T-helper 2 cell treated with Interferon-gamma antibody and Interleukin-4, amounts not matched to agents 100 ng/mL and 5 ng/mL, for 36 hours (primary cell): ENCODE results near the gene ALDH6A1. TPM values are rescaled to one million over a fixed set of nuclear protein-coding genes. Genes with fewer than 3 reads are reported as not detected.
"Not testable (repeated sequence)": the region's sequence is repeated elsewhere in the genome, so short reads cannot be mapped to it uniquely, and the experiment has no call there.

Source experiments
- intact Hi-C: fragments of 100-400 bp; cut with micrococcal nuclease; formaldehyde crosslinking; loops from one replicate; pipeline ENCODE4 v1.15.1; 2023
- total RNA-seq: library from RNA; stranded (reverse); gene quantifications from 2 replicates; pipeline ENCODE4 v1.2.3, GENCODE V29; 2022

The ALDH6A1 gene
- total RNA-seq, result 13.9 and 14.6 TPM in 2 replicates

GRCh38 chr14:74084277-74085046 lies at the start of gene ALDH6A1, which contains the start of gene LIN52:
ALDH6A1 (minus strand) TSS chr14:74084453; CDS start chr14:74084394, 59 bp downstream.
LIN52 (plus strand) TSS chr14:74084956; CDS start chr14:74084975, 19 bp downstream.
- intact Hi-C loops, result loop anchor here (1.0 to 5.0 kb wide), 8 partner anchors 66 to 626 kb away; partner anchors contain the start of genes COQ6, DNAL1, FAM161B and ISCA2

GRCh38 chr14:74127634-74128033 lies 43.4 kb upstream of the ALDH6A1 start:
- intact Hi-C loops, result no loop called here

- intact Hi-C loops, result no loop called here
Measured at GRCh38 chr14:74126315-74127013, 42.2 kb upstream of the ALDH6A1 start.

- intact Hi-C loops, result not testable (repeated sequence)
Measured at GRCh38 chr14:74125487-74125886, 41.2 kb upstream of the ALDH6A1 start.

- intact Hi-C loops, result loop anchor here (1.0 kb wide), 2 partner anchors 140 to 146 kb away; no protein-coding TSS in a partner anchor
Measured at GRCh38 chr14:74111395-74112216, 27.4 kb upstream of the ALDH6A1 start.

GRCh38 chr14:74109369-74109768 lies 25.1 kb upstream of the ALDH6A1 start:
- intact Hi-C loops, result no loop called here

- intact Hi-C loops, result no loop called here
Measured at GRCh38 chr14:74105381-74105780, 21.1 kb upstream of the ALDH6A1 start.

- intact Hi-C loops, result no loop called here
Measured at GRCh38 chr14:74089251-74090020, 5.2 kb upstream of the ALDH6A1 start.

- intact Hi-C loops, result loop anchor here (2.0 kb wide), 1 partner anchor 325 kb away; a partner anchor contains a TSS
Measured at GRCh38 chr14:74085828-74086227, 1.6 kb upstream of the ALDH6A1 start.

- intact Hi-C loops, result loop anchor here (2.0 kb wide), 1 partner anchor 324 kb away; a partner anchor contains a TSS
Measured at GRCh38 chr14:74085047-74085637, 889 bp upstream of the ALDH6A1 start.

GRCh38 chr14:74083784-74084276 lies 423 bp downstream of the ALDH6A1 start:
- intact Hi-C loops, result loop anchor here (1.0 to 5.0 kb wide), 9 partner anchors 46 to 626 kb away; partner anchors contain the start of genes COQ6, DNAL1, FAM161B and ISCA2

GRCh38 chr14:74083161-74083560 lies 1.1 kb downstream of the ALDH6A1 start:
- intact Hi-C loops, result loop anchor here (1.0 to 5.0 kb wide), 2 partner anchors 45 to 529 kb away; partner anchors contain the start of gene LTBP2

GRCh38 chr14:74081491-74081890 lies 2.8 kb downstream of the ALDH6A1 start:
- intact Hi-C loops, result loop anchor here (5.0 kb wide), 1 partner anchor 531 kb away; the partner anchor contains the start of gene LTBP2

GRCh38 chr14:74080820-74081460 lies 3.3 kb downstream of the ALDH6A1 start:
- intact Hi-C loops, result loop anchor here (5.0 kb wide), 1 partner anchor 531 kb away; the partner anchor contains the start of gene LTBP2

- intact Hi-C loops, result no loop called here
Measured at GRCh38 chr14:74077401-74077800, 6.9 kb downstream of the ALDH6A1 start.

GRCh38 chr14:74065746-74066575 lies 18.3 kb downstream of the ALDH6A1 start:
- intact Hi-C loops, result no loop called here

GRCh38 chr14:74064883-74065282 lies 19.4 kb downstream of the ALDH6A1 start:
- intact Hi-C loops, result no loop called here

GRCh38 chr14:74064426-74064825 lies 19.8 kb downstream of the ALDH6A1 start:
- intact Hi-C loops, result no loop called here
